Calu3 (cell line): ENCODE measurements around the gene NGEF. TPM values are rescaled to one million over a fixed set of nuclear protein-coding genes. Genes with fewer than 3 reads are reported as not detected.

Experiments
- BruUV-seq: library from RNA; stranded (reverse); fragments of 400-500 nt; replicated peaks from 2 replicates; lab custom pipeline; 2021; lab: Mats Ljungman, UMichigan
- CTCF ChIA-PET: fragments of 300-600 bp; sonication (Branson Sonifier 250); formaldehyde crosslinking; loops from one replicate; lab custom pipeline; 2022; ENCODE audit warnings: antibody characterized with exemption; lab: Charles Lee
- DNase-seq: peaks from one replicate; pipeline ENCODE4 v3.0.0; 2022
- H3K27ac Mint-ChIP-seq: one replicate; pipeline ENCODE4 v1.8.0; 2022; ENCODE audit warnings: mixed read lengths; ENCODE audit not compliant: unreplicated experiment
- H3K27me3 Mint-ChIP-seq: one replicate; pipeline ENCODE4 v1.8.0; 2022; ENCODE audit warnings: mixed read lengths; ENCODE audit not compliant: unreplicated experiment
- H3K36me3 Mint-ChIP-seq: one replicate; pipeline ENCODE4 v1.8.0; 2022; ENCODE audit warnings: mild to moderate bottlenecking, moderate library complexity, mixed read lengths; ENCODE audit not compliant: insufficient read depth, unreplicated experiment
- H3K4me1 Mint-ChIP-seq: one replicate; pipeline ENCODE4 v1.8.0; 2022; ENCODE audit warnings: mild to moderate bottlenecking, low read depth, mixed read lengths; ENCODE audit not compliant: unreplicated experiment
- H3K4me3 Mint-ChIP-seq: one replicate; pipeline ENCODE4 v1.8.0; 2022; ENCODE audit warnings: mild to moderate bottlenecking, low read depth, moderate library complexity, mixed read lengths; ENCODE audit not compliant: unreplicated experiment
- H3K9me3 Mint-ChIP-seq: one replicate; pipeline ENCODE4 v1.8.0; 2022; ENCODE audit warnings: low read depth, mixed read lengths; ENCODE audit not compliant: unreplicated experiment
- CTCF ChIP-seq: fragments of 200-600 bp; IDR thresholded peaks from one replicate; pipeline ENCODE4 v1.8.0; 2022; ENCODE audit warnings: antibody characterized with exemption; ENCODE audit not compliant: unreplicated experiment
- intact Hi-C: fragments of 100-400 bp; cut with micrococcal nuclease; formaldehyde crosslinking; loops from one replicate; pipeline ENCODE4 v1.10.0; 2022; ENCODE audit not compliant: unreplicated experiment
- total RNA-seq: library from RNA; stranded (reverse); gene quantifications from 2 replicates; pipeline ENCODE4 v1.2.3, GENCODE V29; 2022

Gene NGEF
- total RNA-seq, 1 experiment from 2014 or later: 1.7 TPM

- H3K4me1 Mint-ChIP-seq: peaks cover 2% of the 10 kb centered on the region
- CTCF ChIA-PET: interaction anchor here (0.5 to 0.9 kb wide), 2 partner anchors 22 to 371 kb away, joined by 3 to 4 read pairs; no protein-coding TSS in a partner anchor
Measured at GRCh38 chr2:233006648-233007047, 6.4 kb downstream of the NGEF start.

GRCh38 chr2:233005096-233005495, 8.0 kb downstream of the NGEF start:
- H3K4me3 Mint-ChIP-seq: no peak overlapping the region
- no peak for DNase-seq
- CTCF ChIA-PET: interaction anchor here (0.6 kb wide), 1 partner anchor 128 kb away, joined by 5 read pairs; no protein-coding TSS in a partner anchor
- H3K9me3 Mint-ChIP-seq: no peaks in the 10 kb centered on the region
- no peaks in the 10 kb centered on the region for H3K4me1 Mint-ChIP-seq
- intact Hi-C loops: no loop called here
- no TSS peak for BruUV-seq
- H3K27me3 Mint-ChIP-seq: peaks cover 24% of the 10 kb centered on the region
- TF ChIP-seq CTCF: no peak
- H3K36me3 Mint-ChIP-seq: no peaks in the 10 kb centered on the region
- no peak overlapping the region for H3K27ac Mint-ChIP-seq

More at GRCh38 chr2:233006648-233007047, 6.4 kb downstream of the NGEF start:
- Mint-ChIP-seq H3K36me3 (no peaks in the 10 kb centered on the region), H3K27me3 (peaks cover 24% of the 10 kb centered on the region), H3K9me3 (no peaks in the 10 kb centered on the region), H3K4me3 (no peak overlapping the region), H3K27ac (no peak overlapping the region)
- TF ChIP-seq CTCF: no peak
- DNase-seq: no peak
- BruUV-seq: no TSS peak
- intact Hi-C loops: no loop called here

GRCh38 chr2:233003658-233004555, 9.1 kb downstream of the NGEF start:
- intact Hi-C loops: no loop called here
- DNase-seq: no peak
- BruUV-seq: no TSS peak
- peaks cover 24% of the 10 kb centered on the region for H3K27me3 Mint-ChIP-seq
- H3K36me3 Mint-ChIP-seq: no peaks in the 10 kb centered on the region
- no peaks in the 10 kb centered on the region for H3K4me1 Mint-ChIP-seq
- no peak for TF ChIP-seq CTCF
- no peaks in the 10 kb centered on the region for H3K9me3 Mint-ChIP-seq
- H3K27ac Mint-ChIP-seq: no peak overlapping the region
- no peak overlapping the region for H3K4me3 Mint-ChIP-seq
- CTCF ChIA-PET: no interaction called here

GRCh38 chr2:233002829-233003657, 10.0 kb downstream of the NGEF start:
- no TSS peak for BruUV-seq
- DNase-seq: no peak
- Mint-ChIP-seq H3K27ac (no peak overlapping the region), H3K4me3 (no peak overlapping the region), H3K4me1 (no peaks in the 10 kb centered on the region), H3K27me3 (peaks cover 24% of the 10 kb centered on the region), H3K9me3 (no peaks in the 10 kb centered on the region), H3K36me3 (no peaks in the 10 kb centered on the region)
- TF ChIP-seq CTCF: no peak
- CTCF ChIA-PET: interaction anchor here (0.7 kb wide), 1 partner anchor 329 kb away, joined by 3 read pairs; no protein-coding TSS in a partner anchor
- intact Hi-C loops: no loop called here
